NOMO-1 treated with dmso at 0.1 percent for 144 hours (cell line): ENCODE measurements around the gene RAB20.
"Not testable (repeated sequence)": the region's sequence is repeated elsewhere in the genome, so short reads cannot be mapped to it uniquely, and the experiment has no call there.

Source experiments
- DNase-seq: peaks from one replicate; lab custom pipeline; 2025; ENCODE audit not compliant: unreplicated experiment; lab: John Stamatoyannopoulos, UW

RAB20 gene

DNA sequence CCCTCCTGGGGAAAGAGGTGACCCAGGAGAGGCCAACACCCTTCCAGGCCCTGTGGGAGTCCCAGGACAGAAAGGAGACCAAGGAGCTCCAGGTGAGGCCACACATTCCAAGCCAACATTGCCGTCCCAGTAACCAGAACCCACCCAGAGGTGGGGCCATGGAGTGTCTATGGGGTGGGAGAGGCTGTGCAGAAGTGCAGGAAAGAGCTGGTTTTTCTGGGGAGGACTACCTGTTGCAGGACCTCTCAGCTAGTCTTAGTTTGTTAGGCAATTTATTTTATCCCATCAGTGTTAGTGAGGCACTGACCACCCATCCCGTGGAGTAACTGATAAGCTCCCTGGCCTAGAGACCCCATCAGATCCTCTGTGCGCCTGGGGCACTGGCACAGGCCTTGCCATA lies 66.1 kb downstream of the RAB20 start:
- no peak for DNase-seq

DNA sequence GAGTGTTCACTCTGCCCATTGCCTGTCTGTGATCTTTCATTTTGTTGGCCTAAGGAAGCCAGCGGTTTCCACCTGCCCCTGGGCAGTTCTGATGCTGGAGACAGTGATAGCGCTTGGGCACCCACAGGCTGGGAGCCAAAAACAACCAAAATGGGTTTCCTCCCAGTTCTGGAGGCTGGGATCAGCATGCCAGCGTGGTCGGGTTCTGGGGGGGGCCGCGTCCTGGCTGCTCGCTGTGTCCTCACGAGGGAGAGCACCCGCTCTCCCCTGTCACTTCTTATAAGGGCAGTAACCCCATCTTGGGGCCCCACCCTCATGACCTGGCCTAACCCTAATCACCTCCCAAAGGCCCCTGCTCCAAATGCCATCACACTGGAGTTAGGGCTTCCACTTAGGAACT lies 67.9 kb downstream of the RAB20 start:
- no peak for DNase-seq

DNA sequence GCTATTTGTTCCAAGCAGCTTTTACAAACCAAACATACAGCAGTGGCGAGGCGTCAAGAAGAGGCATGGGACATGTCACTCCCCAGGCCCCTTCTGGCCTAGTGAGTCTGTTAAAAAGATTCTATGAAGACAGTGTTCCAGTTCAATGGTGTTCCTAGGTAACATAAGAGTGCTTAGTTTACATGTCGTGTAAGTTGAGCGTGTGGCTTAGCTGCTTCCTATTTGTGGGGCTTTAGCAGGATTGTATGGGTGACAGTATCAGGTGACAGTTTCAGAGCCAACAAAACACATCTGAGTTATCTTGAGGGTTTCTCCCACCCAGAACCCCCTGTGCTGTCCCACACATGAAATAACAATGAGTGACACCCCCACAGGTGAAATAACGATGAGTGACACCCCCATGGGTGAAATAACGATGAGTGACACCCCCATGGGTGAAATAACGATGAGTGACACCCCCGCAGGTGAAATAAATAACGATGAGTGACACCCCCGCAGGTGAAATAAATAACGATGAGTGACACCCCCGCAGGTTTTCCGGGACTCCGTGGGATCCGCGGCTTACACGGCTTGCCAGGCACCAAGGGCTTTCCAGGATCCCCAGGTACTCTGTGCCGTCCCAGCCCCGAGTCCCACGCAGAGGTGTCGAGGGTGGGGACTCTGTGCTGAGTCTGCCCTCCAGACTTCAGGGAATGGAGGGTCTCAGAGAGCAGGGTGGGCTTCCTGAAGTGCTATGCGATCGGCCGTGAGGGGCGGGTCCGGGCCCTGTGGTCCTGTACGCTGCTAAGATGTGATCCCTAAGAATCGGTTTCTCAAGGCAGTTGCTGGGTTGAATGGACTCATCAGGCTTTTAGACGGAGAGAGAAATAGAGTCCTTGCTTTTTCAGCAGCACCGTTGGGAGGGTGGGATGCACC lies 68.6 kb downstream of the RAB20 start:
- no peak for DNase-seq

- no peak for DNase-seq
Observed at GRCh38 chr13:110491869-110492678, 69.4 kb downstream of the RAB20 start.

DNA sequence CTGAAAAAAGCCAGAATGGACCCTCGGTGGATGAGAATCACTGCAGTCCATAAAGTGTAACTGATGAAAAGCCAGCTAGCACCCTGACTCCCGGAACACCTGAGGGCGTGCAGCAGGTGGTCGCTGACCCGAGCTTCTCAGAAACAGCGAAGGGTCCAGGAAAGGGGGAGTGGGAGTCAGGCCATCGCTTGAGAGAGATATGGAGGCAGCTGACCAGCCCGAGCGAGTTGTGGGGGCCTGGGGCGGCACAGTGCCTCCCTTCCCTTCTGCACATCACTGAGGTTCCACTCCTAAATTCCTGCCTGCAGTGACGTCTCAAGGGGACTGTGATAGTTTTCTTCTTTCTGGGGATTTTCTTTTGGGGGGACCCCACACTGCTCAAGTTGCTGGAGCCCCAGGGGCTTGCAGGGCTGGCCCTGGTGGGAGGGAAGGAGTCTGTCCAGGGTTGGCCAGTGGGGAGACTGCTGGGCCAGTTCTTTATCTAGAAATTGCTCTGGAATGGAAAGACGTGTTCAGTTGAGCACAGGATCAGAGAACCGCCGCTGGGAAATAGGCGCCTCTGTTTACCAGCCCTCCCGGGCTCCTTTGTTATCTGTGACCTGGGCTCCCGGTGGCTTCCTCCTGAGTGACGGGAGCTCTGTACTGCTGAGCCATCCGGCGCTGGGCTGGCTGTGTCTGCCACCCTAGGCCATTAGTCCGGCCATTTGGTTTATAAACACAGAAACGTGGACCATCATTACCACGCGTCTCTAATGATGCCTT lies 71.3 kb downstream of the RAB20 start:
- DNase-seq, result no peak

DNA sequence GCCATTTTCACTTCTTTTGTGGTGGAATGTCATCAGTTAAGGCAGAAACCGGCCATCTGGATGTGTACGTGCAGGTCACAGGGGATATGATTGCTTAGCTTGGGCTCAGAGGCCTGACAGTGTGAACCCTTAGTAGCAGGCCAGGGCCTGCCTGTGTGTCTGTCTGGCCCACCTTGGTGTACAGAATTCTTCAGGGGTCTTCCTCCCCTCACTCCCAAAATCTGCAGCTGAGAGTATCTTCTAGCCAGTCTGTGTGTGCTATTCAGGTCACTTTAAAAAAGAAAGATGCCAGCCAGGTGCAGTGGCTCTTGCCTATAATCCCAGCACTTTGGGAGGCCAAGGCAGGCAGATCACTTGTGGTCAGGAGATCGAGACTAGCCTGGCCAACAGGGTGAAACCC lies 74.6 kb downstream of the RAB20 start:
- not testable (repeated sequence) for DNase-seq

GRCh38 chr13:110486061-110486715 lies 75.3 kb downstream of the RAB20 start:
- DNase-seq, result no peak

- no peak for DNase-seq
Observed at GRCh38 chr13:110485604-110486003, 75.9 kb downstream of the RAB20 start.

DNA sequence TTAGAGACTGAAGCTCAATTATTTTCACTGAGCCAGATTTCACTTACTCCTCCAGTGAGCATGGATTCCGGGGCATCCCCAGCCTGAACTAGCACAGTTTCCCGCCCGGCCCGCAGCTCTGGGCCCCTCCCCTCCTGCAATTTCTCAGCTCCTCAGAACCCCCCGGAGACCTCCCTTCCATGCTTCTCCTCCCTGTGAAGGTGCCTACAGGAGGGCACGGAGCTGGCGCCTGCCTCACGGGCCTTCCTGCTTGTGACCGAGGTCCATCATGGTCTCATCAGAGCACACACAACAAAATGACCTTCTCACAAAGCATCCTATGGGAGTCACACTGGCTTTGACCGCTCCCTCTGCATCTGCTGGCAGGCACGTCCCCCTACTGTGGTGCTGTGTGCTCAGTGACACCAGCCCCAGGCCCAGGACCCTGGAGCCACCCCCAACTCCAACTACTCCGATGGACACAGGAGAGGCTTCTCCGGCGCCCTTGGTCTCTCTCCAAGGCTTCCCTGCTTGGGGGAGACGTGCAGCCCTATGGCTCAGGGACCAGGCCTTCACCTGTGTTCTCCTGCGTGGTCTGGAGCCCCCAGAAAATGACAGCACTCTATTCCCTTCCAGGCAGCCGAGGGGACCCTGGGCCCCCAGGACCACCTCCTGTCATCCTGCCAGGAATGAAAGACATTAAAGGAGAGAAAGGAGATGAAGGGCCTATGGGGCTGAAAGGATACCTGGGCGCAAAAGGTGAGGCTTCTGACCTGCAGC lies 77.1 kb downstream of the RAB20 start:
- DNase-seq, result no peak

DNA sequence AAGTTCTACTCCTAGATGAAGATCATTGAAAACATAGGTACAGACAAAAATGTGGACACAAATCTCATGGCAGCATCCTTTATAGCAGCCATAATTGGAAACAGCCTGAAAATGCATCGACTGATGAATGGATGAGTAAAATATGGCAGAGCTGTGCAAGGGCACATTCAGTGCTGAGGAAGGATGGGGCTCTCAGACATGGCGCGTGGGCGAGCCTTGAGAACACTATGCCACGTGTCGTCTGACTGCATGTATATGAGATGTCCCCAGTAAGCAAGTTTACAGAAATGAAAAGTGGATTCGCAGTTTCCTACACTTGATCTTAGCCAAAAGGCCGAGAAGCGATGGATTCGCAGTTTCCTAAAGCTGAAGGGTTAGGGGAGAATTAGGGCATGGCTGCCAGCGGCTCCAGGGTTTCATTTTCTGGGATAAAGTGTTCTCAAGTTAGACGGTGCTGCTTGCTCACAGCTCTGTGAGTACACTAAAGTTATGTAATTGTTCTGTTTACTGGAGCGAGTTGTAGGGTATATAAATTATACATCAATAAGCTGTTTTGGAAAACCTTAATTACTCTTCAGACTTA lies 78.0 kb downstream of the RAB20 start:
- DNase-seq, result no peak

- DNase-seq, result no peak
Observed at GRCh38 chr13:110480161-110480560, 81.4 kb downstream of the RAB20 start.

DNA sequence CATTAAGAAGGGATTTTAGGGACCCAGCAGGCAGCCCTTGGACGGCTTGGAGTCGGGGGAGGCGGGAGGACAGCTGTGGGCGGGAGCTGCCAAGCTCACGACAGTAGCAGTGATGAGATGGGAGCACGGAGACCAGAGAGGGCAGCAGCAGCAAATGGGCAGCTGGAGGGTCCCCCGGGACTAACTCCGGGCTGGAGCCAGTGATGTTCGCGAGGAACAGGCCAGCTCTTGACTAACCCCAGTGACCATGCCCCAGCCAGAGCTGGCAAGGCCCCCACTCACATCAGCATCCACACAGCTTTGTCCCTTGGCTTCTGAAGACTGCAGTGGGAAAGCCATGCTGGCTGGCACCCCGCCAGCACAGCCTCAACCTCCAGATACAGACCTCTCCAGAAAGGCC lies 81.9 kb downstream of the RAB20 start:
- DNase-seq, result no peak

GRCh38 chr13:110479215-110479545 lies 82.3 kb downstream of the RAB20 start:
- DNase-seq, result no peak

GRCh38 chr13:110478405-110479214 lies 82.9 kb downstream of the RAB20 start:
- no peak for DNase-seq

DNA sequence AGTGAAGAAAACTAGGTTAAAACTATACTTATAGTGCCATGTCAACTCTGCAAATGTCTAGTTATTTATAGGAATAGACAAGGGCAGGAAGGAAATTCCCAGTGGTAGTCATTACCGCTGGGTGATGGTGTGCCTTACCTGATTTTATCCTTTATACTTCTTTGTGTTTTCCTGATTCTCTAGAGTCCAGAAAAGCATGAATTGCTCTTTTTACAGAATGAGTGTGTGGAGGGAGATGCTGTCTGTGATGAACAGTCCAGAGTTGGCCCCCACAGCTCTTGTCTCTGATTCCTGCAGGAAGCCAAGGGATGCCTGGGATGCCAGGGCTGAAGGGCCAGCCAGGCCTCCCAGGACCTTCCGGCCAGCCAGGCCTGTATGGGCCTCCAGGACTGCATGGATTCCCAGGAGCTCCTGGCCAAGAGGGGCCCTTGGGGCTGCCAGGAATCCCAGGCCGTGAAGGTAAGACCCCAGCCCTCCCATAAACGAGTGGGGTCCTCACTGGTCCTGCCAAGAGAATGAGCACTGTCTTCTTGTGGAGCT lies 83.7 kb downstream of the RAB20 start:
- DNase-seq, result no peak

DNA sequence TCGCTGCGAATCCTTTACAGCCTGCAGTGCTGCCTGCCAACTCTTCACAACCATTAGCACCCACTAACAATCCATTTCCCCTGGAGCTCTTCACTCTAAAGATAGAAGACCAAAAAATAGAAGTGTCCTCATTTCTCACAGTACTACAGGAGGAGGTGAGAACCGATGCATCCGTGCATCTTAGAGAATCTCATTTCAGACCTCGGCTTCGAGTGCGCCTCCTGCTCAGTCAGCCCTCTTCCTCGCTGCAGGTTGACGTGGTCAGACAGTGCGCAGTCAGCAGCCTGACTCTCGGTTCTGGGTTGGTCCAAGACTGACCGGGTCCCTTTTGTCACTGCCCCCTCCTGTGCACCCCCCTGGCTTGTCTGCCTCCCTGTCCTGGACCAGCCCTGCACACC lies 85.3 kb downstream of the RAB20 start:
- DNase-seq, result no peak

DNA sequence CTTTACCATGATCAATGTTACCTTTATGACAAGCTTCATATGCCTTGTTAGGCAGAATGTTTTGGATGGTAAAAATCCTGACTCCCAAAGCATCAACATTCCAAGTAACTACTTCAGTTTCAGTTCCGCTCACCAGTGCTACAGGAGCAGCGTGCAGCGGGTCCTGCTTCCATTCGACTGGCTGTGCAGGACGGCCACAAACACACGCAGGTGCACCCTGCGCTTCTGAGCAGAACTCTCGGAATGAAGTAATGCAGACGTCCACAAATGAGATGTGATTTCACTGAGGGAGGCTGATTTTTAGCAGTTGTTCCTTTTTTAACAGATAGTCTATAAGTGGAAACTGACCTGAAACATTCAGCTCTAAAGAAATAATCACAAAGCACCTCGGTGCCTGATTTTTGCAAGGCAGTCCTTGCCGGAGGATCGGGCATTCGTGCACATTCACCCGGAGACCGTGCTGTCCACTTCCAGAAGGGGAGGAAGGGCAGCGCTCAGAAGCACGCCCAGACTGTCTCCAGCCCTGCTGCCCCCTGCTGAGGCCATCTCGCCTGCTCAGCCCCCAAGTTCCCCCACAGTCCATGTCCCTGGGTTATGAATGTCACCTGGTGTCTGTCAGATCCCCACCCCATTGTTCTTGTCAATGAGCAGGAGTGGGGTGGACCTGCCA lies 85.8 kb downstream of the RAB20 start:
- DNase-seq, result no peak

DNA sequence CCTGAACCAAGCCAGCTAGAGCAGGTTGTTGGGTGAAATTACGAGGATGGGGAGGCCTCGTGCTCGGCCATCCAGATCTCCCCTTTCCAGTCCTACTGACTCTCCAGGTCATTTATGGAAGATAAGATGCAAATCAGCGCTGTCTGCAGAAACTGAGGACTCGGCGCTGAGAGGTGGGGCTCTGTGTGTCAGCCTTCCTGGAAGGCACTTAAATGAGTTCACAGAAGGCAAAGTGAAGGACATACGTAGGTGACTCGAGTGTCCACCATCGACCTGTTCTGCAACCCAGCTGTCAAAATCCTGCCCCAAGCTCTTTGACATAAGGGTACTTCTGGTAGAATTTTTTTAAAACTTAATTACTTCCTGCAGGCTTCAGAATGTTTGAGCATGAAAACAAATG lies 86.4 kb downstream of the RAB20 start:
- DNase-seq, result no peak
